Esophagus muscularis mucosa (tissue), 4 donors: ENCODE data around the gene SFTPB.

Source experiments
- CTCF ChIP-seq, 3 experiments: fragments of 200-600 bp in 2 of 3; fragments of 450-650 bp in 1 of 3; sonication (generic) in 2 of 3; IDR thresholded peaks; one replicate each; pipeline ENCODE4 v1.5.1; 2017 to 2019; ENCODE audit warnings: antibody characterized with exemption in 3 of 3, mild to moderate bottlenecking in 2 of 3, moderate library complexity in 1 of 3
- EP300 ChIP-seq: sonication (generic); formaldehyde crosslinking; IDR thresholded peaks from one replicate; pipeline ENCODE4 v1.6.1; 2017; ENCODE audit warnings: antibody characterized with exemption
- POLR2A ChIP-seq: fragments of 450-650 bp; IDR thresholded peaks from one replicate; pipeline ENCODE4 v1.6.1; 2017; ENCODE audit warnings: antibody characterized with exemption, moderate library complexity, mild to moderate bottlenecking, low read depth
- POLR2AphosphoS5 ChIP-seq, 2 donors: sonication (generic); formaldehyde crosslinking; IDR thresholded peaks; one replicate each; pipeline ENCODE4 v1.6.1; 2017; ENCODE audit warnings: antibody characterized with exemption in 2 of 2

GRCh38 chr2:85712336-85712735 is 44.3 kb upstream of the SFTPB start:
- TF ChIP-seq POLR2A (no peak), CTCF (IDR thresholded peaks at IDR 0.05) (no peak), POLR2AphosphoS5 (IDR thresholded peaks at IDR 0.05) (no peak), EP300 (no peak)
